ENCODE data around the gene NUDT22.

Gene NUDT22

GRCh38 chr11:64259533-64260067 lies 33.5 kb downstream of the NUDT22 start:
- DNase-seq = no peak

- DNase-seq = no peak
Observed at GRCh38 chr11:64260147-64260708, 34.2 kb downstream of the NUDT22 start.

- no peak for DNase-seq
Observed at GRCh38 chr11:64261556-64262080, 35.5 kb downstream of the NUDT22 start.

GRCh38 chr11:64262271-64263002 lies 36.4 kb downstream of the NUDT22 start:
- no peak for DNase-seq

- DNase-seq = no peak
Observed at GRCh38 chr11:64263021-64263946, 37.2 kb downstream of the NUDT22 start.

GRCh38 chr11:64263947-64264317 lies 37.9 kb downstream of the NUDT22 start:
- no peak for DNase-seq

- no peak for DNase-seq
Observed at GRCh38 chr11:64264371-64264852, 38.3 kb downstream of the NUDT22 start.

- DNase-seq = no peak
Observed at GRCh38 chr11:64265176-64266160, 39.4 kb downstream of the NUDT22 start.

- no peak for DNase-seq
Observed at GRCh38 chr11:64266339-64266738, 40.3 kb downstream of the NUDT22 start.

GRCh38 chr11:64267207-64267945 lies 41.3 kb downstream of the NUDT22 start:
- no peak for DNase-seq

GRCh38 chr11:64268025-64268892 lies 42.2 kb downstream of the NUDT22 start:
- no peak for DNase-seq

- DNase-seq = no peak
Observed at GRCh38 chr11:64268893-64269539, 42.9 kb downstream of the NUDT22 start.

GRCh38 chr11:64269540-64270220 lies 43.6 kb downstream of the NUDT22 start:
- DNase-seq = peak; percentile 96

GRCh38 chr11:64275031-64275800 lies 49.1 kb downstream of the NUDT22 start:
- no peak for DNase-seq

GRCh38 chr11:64275841-64276240 lies 49.8 kb downstream of the NUDT22 start:
- no peak for DNase-seq

GRCh38 chr11:64276653-64277431 lies 50.8 kb downstream of the NUDT22 start:
- no peak for DNase-seq

GRCh38 chr11:64278576-64279190 lies 52.6 kb downstream of the NUDT22 start:
- no peak for DNase-seq

Data from kidney glomerular epithelial cell (primary cell).